ENCODE data around the gene C1D.
A peak's percentile ranks its signal among the peaks of the same experiment; 100 is the strongest.
"Not testable (repeated sequence)": the region's sequence is repeated elsewhere in the genome, so short reads cannot be mapped to it uniquely, and the experiment has no call there.

The C1D gene

GRCh38 chr2:68062680-68063387 is at the start of gene C1D:
C1D (minus strand) TSS chr2:68063004; CDS start chr2:68047310, 15,694 bp downstream.
- DNase-seq (ENCODE audit: low read depth): peak; percentile 82

GRCh38 chr2:68110102-68110501 is 47.3 kb upstream of the C1D start:
- no peak for DNase-seq (ENCODE audit: low read depth)

DNA sequence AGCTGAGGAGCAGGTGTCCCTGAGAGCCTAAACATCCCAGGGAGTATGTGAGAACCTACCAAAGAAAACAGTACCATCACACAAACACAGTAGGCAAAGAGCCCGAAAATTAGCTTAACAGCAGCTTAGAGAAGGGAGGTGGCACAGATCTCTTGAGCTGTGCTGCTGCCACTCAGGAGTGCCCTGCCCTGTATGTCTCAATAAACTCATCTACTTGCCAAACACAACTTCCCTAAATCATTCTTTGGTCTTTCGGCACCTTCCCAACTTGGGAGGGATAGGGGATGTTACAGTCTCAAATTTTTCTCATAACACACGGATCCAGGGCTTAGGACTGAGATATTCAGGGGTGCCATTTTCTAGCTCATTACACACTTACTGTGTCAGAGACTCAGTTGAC is 45.3 kb upstream of the C1D start:
- DNase-seq (ENCODE audit: low read depth): no peak

DNA sequence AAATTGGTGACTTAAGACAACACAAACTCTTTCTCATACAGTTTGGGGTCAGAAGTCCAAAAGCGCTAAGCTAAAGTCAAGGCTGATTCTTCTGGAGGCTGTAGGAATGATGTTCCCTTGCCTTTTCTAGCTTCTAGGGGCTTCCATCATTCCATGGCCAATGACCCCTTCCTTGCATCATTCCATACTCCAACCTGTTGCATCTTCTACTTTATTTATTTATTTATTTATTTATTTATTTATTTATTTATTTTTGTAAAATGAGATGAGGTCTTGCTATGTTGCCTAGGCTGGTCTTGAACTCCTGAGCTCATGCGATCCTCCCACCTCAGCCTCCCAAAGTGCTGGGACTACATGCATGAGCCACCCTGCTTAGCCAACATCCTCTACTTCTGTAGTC is 44.7 kb upstream of the C1D start:
- DNase-seq (ENCODE audit: low read depth): no peak

DNA sequence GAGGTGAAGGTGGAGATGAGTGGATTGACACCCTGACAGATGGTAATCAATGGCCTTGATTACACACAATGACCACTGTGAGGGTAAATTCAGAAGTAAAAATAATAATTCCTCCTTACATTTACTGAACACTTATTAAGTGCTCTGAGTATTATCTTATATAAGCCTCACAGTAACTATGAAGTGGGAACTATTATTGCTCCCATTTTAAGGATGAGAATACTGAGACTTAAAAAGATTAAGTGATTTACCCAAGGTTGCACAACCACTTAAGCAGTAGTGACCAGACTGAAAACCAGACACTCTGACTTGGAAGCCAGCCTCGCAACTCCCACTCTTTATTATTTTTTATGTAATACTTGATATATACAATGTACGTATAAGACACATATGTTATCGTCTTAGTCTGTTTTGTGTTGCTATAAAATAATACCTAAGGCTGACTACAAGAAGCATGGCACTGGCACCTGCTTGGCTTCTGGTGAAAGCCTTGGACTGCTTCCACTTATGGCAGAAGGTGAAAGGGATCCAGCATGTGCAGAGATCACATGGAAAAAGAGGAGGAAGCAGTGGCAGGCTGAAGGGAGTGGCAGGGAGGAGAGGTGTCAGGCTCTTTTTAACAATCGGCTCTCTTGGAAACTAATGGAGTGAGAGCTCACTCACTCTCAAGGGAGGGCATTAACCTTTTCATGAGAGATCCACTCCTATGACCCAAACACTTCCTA is 41.5 kb upstream of the C1D start:
- DNase-seq (ENCODE audit: low read depth): no peak

DNA sequence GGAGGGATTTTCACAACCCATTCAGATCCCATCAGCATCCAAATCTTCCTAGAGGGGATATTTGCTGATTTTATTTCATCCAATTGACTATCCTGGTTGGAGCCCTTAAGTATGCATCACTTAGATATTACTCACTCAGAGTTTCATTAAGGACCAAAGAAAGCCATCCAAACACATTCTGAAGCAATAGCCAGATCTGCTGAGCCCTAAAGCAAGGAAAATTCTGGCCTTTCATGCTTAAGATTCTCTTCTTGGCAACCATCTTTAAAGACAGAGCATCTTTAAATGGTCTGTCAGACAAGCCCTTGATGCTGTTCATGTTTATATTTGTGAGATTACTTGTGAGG is 40.9 kb upstream of the C1D start:
- DNase-seq (ENCODE audit: low read depth): peak; percentile 59

DNA sequence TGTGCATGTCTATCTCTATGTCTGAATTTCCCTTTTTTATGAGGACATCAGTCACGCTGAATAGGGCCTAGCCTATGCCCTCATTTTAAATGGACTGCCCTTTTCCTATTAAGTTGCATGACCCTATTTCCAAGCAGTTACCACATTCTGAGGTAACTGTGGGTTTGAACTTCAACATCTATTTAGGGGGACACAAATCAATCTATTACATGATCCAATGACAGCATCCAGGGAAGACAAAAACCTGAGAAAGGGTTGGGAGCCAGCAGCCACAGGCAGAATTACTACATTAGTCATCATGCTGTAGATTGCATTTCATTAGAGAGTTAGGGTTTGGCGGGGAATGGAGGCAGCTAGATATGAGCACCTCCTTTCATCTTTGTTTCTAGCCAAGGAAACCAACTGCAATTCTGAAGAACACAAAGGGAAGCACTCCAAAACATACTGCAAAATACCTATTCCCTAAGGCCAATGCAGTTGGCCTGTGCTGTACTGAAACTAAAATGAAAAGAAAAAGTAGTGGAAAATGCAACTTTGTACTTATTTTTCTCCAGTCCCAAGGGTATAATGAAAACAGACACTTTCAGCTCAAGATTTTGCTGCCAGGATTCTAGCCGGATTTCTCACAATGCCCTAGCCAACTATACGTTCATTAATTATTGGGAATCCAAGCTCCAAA is 40.4 kb upstream of the C1D start:
- peak; percentile 63 for DNase-seq (ENCODE audit: low read depth)

GRCh38 chr2:68100189-68100588 is 37.4 kb upstream of the C1D start:
- no peak for DNase-seq (ENCODE audit: low read depth)

DNA sequence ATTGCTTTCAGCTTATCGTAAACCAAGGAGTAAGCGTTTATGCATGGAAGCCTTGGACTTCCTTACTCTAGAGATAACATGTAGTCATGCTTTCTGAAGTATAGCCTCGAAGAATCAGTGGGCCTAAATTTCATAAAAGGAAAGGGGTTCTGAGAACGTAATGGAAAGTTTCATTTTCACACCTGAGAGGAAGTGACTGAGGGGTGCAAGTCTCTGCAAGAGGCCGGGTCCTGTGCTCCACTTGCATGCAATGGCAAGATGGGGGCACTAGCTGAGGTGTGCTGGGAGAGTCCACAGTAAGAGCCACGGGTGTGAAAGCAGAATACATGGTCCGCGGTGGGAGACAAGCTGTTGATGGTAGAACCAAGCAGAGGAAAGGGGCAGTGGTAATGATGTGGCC is 36.5 kb upstream of the C1D start:
- no peak for DNase-seq (ENCODE audit: low read depth)

DNA sequence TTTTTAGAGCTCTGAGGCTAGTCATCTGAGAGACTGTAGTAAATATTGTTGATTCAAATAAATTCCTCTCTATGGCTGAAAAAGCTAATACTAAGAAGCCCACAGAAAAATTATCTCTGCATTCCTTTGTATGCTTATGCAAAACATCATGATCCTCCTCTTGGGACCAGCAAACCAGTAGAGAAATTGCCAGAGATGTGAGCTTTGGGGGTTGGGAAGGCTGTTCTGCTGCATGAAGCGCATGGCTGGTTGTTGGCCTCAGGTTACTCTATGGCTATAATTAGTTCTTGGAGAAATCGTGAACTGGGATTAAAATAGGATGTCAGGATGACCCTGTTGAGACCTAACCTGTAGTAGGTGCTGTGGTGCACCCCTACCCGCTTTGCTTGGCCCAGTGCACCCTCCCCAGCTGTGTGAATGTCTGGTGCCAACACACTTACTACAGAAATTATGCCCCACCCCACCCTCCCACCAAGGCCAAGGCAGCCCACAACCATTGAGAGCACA is 35.5 kb upstream of the C1D start:
- DNase-seq (ENCODE audit: low read depth): no peak

DNA sequence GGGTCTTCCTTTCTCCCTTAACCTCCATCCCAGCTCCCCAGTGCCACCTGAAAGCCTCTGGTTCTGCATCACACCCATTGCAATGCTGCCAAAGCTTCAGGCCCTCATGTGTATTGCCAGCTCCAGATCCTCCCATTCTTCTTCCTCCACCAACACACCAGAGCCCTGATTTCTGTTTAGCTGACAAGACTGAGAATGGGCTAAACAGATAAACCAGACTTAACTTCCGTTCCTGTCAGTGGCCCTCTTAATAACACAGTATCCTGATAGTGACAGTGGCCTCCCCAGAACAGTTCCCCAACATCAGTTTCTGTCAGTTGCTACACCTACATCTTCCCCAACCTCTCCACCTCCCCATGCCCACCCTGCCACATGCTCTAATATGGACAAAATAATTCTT is 31.3 kb upstream of the C1D start:
- DNase-seq (ENCODE audit: low read depth): no peak

- DNase-seq (ENCODE audit: low read depth): no peak
Observed at GRCh38 chr2:68093634-68094033, 30.8 kb upstream of the C1D start.

DNA sequence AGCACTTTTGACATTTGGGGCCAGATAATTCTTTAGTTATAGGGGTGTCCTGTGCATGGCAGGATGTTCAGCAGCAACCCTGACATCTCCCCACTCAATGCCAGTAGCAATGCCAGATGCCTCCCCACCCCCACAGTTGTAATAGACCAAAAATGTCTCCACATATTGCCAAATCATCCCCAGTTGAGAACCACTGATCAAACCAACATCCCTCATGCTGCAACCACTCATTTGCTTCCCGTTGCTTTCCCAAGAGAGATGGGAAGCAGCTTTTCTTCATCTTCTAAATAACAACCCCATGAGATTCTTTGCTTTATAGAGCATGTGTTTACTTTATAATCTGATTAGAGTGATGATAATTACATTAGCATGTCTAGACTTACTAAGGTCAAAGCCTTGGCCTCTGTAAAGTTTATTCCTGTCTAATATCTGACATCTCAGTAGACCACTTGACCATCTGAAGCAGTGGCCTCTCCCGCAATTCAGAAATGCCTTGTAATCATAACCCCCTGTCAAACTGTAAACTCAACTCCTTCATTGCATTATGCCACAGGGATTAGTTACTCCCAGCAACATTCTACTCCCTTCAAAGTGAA is 28.7 kb upstream of the C1D start:
- no peak for DNase-seq (ENCODE audit: low read depth)

DNA sequence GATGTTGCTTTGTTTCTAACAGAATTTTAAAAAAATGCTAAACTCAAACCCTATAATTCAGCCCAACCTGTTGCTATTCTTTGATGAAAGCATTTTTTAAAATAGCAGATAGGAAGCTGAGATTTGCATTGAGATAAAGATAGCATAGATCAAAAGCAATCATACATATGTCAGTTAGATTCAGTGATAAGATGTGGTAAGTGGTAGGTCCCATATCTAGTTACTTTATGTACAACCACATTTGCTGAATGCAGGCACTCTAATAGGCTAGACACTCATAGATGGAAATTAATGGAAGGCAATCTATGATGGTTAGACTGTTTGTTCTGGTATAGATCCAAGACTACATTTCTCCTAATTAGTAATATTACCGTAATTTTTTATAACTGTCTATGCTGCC is 27.2 kb upstream of the C1D start:
- no peak for DNase-seq (ENCODE audit: low read depth)

DNA sequence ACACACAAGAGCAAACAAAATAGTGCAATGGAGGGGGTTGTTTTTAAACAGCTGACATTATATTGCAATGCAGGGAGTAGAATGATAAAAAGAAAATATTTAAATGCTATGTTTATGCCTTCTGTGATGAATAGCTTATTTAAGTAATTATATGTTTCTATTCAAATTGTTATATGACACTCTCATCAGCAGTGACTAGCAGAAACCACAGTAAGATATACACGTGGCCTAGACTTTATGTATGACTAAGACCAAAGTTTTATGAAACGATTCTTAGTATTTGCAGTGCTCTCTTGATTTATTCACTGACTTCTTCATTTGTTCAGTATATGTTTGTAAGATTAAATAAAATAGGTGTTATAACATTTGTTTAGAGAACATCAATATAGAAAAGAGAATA is 26.1 kb upstream of the C1D start:
- no peak for DNase-seq (ENCODE audit: low read depth)

- DNase-seq (ENCODE audit: low read depth): no peak
Observed at GRCh38 chr2:68086166-68086565, 23.4 kb upstream of the C1D start.

DNA sequence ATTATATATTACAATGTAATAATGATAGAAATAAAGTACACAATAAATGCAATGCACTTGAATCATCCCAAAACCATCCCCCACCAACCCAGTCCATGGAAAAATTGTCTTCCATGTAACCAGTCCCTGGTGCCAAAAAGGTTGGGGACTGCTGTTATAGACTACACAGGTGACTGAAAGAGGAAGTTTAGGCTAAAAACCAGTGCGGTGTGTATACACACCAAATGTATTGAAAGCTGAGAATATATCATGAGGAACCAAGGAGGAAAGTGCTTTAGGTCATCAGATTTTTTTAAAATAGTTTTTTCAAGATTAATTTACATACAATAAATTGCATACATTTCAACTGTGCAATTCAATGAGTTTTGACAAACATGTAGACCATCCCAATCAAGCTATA is 20.5 kb upstream of the C1D start:
- no peak for DNase-seq (ENCODE audit: low read depth)

GRCh38 chr2:68074050-68074449 is 11.2 kb upstream of the C1D start:
- no peak for DNase-seq (ENCODE audit: low read depth)

DNA sequence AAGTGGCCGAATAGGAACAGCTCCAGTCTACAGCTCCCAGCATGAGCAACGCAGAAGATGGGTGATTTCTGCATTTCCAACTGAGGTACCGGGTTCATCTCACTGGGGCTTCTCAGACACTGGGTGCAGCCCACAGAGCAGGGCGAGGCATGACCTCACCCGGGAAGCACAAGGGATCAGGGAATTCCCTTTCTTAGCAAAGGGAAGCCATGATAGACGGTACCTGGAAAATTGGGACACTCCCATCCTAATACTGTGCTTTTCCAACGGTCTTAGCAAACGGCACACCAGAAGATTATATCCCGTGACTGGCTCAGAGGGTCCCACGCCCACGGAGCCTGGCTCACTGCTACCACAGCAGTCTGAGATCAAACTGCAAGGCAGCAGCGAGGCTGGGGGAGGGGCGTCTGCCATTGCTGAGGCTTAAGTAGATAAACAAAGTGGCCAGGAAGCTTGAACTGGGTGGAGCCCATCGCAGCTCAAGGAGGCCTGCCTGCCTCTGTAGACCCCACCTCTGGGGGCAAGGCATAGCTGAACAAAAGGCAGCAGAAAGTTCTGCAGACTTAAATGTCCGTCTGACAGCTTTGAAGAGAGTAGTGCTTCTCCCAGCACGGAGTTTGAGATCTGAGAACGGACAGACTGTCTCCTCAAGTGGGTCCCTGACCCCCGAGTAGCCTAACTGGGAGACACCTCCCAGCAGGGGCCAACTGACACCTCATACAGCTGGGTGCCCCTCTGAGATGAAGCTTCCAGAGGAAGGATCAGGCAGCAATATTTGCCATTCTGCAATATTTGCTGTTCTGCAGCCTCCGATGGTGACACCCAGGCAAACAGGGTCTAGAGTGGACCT is 1.2 kb upstream of the C1D start:
- not testable (repeated sequence) for DNase-seq (ENCODE audit: low read depth)

DNA sequence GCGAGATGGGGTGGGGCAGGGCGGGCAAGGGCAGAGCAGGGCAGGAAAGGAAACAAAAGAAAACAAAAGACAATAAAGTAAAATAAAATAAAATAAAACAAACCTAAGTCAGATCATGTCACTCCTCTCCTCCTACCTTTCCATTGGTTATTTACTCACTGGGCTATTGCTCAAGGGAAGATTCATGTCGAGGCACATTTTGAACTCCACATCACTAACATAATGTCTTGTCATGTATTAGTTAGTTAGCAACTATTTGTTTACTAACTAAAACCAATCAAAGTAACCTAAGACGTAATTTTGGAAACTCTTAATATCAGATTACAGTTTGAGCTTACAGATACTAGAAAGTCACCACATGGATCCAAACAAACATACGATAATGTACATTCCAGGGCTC is 2.2 kb downstream of the C1D start:
- DNase-seq (ENCODE audit: low read depth): no peak

- peak; percentile 21 for DNase-seq (ENCODE audit: low read depth)
Observed at GRCh38 chr2:68059784-68060525, 2.8 kb downstream of the C1D start.

Data from stromal cell of bone marrow (primary cell).